ENCODE results near the gene LRP4.

LRP4 gene

DNA sequence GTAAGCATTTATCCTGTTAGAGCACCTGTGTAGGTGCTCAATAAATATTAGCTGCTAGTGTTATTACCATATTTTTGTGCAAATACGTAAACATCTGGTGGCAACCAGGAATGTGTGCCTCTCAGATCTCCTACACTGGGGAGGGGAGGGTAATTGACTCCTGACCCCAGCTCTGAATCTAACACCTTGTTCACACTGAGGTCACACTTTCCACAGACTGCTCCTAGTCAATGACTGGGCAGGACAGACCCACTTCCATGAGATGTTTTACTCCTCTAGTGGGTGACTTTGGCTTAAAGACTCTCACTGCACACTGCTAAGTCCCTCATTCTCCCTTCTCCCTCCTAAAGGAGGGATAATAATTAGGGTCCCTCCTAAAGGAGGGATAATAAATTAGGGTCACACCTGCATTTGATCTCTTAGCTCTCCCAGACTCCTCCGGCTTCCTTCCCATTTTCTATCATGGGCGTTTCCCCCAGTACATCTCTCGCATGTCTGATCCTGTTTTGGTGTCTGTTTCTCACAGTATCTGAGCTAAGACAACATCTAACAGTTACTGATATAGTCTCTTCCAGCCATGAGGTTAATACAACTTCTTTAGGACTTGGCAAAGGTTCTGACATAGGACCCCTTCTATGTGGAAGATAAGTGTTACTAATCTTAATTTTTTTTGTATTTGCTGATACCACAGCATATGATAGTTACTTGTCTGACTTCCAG is 26.2 kb upstream of the LRP4 start:
- Histone ChIP-seq H3K4me1 (ENCODE audit: control insufficient read depth, insufficient read depth, low read length) (peaks cover 14% of the 10 kb centered on the region), H3K27ac (ENCODE audit: extremely low read depth, low read depth, low read length) (no peak overlapping the region), H3K36me3 (ENCODE audit: control insufficient read depth in 2 of 2, insufficient read depth in 1 of 2, low read length in 2 of 2) (peaks cover 0 to 16% of the 10 kb centered on the region in 2 experiments; a peak in 1 of 3 replicates), H3K4me3 (ENCODE audit: low read depth, low read length) (no peak overlapping the region), H3K9me3 (ENCODE audit: control insufficient read depth, insufficient read depth, low read depth, low read length) (no peaks in the 10 kb centered on the region)
- CTCF ChIA-PET, result interaction anchor here (0.8 kb wide), 1 partner anchor 10 kb away, joined by 3 read pairs; no protein-coding TSS in a partner anchor
- TF ChIP-seq, protein P1, sequence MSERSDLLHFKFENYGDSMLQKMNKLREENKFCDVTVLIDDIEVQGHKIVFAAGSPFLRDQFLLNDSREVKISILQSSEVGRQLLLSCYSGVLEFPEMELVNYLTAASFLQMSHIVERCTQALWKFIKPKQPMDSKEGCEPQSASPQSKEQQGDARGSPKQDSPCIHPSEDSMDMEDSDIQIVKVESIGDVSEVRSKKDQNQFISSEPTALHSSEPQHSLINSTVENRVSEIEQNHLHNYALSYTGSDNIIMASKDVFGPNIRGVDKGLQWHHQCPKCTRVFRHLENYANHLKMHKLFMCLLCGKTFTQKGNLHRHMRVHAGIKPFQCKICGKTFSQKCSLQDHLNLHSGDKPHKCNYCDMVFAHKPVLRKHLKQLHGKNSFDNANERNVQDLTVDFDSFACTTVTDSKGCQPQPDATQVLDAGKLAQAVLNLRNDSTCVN (tag by site-specific recombination; optimal IDR thresholded peaks at IDR 0.05), result no peak
- TF ChIP-seq ZNF223 (tag by site-specific recombination; IDR thresholded peaks at IDR 0.05), result no peak
- no peak for TF ChIP-seq HOXC10 (CRISPR knock-in tag; IDR thresholded peaks at IDR 0.05)
- TF ChIP-seq, protein P2, sequence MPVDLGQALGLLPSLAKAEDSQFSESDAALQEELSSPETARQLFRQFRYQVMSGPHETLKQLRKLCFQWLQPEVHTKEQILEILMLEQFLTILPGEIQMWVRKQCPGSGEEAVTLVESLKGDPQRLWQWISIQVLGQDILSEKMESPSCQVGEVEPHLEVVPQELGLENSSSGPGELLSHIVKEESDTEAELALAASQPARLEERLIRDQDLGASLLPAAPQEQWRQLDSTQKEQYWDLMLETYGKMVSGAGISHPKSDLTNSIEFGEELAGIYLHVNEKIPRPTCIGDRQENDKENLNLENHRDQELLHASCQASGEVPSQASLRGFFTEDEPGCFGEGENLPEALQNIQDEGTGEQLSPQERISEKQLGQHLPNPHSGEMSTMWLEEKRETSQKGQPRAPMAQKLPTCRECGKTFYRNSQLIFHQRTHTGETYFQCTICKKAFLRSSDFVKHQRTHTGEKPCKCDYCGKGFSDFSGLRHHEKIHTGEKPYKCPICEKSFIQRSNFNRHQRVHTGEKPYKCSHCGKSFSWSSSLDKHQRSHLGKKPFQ (tag by site-specific recombination; IDR thresholded peaks at IDR 0.05), result peak; percentile 65
- TF ChIP-seq ZNF664 (tag by site-specific recombination; IDR thresholded peaks at IDR 0.05), result peak; percentile 55; the same call in 1 of the 2 replicates
- POLR2A ChIA-PET, result interaction anchor here (0.6 to 1.1 kb wide), 3 partner anchors 8 to 1287 kb away, joined by 3 to 4 read pairs (median 3); partner anchors contain the start of gene CSTPP1

DNA sequence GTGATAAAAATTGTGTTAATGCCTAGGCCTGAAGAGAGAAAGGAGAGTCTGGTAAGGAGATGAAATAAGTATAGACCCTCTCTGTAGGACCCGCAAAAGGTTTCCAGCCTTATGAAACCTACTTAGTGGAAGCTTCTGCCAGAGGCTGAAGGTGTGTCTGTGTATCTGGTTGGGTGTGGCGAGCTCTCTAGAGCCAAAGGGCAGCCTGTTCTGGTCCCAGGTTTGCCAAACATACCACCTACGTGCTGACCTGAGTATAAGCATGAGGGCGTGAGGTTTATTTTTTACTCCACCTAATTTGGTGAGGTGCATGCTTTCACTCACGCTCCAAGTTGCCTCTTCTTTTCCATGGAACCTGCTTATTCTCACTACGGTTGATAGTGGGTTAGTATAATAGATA is 23.8 kb upstream of the LRP4 start:
- Histone ChIP-seq H3K36me3 (ENCODE audit: control insufficient read depth in 2 of 2, insufficient read depth in 1 of 2, low read length in 2 of 2) (peaks cover 0 to 16% of the 10 kb centered on the region in 2 experiments; a peak in 2 of 3 replicates), H3K4me1 (ENCODE audit: control insufficient read depth, insufficient read depth, low read length) (peaks cover 4% of the 10 kb centered on the region; the same call in 1 of the 2 replicates), H3K4me3 (ENCODE audit: low read depth, low read length) (no peak overlapping the region), H3K9me3 (ENCODE audit: control insufficient read depth, insufficient read depth, low read depth, low read length) (no peaks in the 10 kb centered on the region), H3K27ac (ENCODE audit: extremely low read depth, low read depth, low read length) (no peak overlapping the region)
- peak; percentile 22; the same call in 1 of the 2 replicates for TF ChIP-seq KLF1 (tag by site-specific recombination; IDR thresholded peaks at IDR 0.05)
- no peak for TF ChIP-seq SALL2 (tag by site-specific recombination; IDR thresholded peaks at IDR 0.05; ENCODE audit: borderline replicate concordance)
- ChIA-PET POLR2A (no interaction called here), CTCF (interaction anchor here (0.7 to 0.9 kb wide), 3 partner anchors 24 to 214 kb away, joined by 3 to 4 read pairs (median 3); no protein-coding TSS in a partner anchor)

DNA sequence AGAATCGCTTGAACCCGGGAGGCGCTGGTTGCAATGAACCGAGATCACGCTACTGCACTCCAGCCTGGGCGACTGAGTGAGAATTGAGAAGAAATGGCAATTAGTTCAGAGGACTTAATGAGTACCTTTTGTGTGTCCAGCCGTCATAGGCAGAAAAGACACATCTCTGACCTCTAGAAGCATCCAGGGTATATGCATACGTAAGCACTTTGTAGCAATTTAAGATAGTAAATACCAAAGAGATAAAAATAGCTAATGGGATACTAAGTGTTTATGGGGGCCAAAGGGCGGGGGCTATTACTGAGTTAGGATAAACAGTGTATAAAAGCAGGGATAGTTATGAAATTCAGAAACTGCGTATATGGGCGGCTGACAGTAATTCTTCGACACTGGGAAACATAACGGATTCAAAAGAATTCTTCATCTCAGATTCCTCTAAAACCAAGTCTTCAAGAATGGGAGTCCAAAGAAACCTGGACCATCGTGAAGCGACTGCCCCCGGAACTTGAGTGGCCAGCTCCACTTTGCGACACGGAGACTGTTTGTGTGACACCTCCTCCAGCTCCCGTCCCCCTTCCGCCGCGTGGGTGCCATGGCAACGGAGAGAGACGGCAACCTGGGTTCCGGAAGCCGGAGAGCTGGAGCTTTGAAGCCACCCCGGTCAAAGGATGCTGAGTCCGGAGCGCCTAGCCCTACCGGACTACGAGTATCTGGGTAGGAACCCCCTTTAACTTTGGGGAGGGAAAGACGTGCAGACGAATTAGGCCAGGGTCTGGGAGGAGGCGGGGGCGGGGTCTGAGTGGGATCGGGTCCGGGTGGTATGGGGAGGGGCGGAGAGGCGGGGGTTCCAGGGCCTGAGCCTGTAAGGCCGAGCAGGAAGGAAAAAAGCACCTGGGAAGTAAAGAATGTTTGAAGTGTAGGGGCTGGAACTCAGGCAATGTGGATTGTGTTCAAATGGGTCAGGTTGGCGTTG is 18.1 kb upstream of the LRP4 start, which contains the start of gene CSTPP1:
CSTPP1 (plus strand) TSS at position 624 of the 973 bp plus-strand sequence; CDS start at position 669, 45 bp downstream.
- POLR2A ChIA-PET, result interaction anchor here (0.6 to 1.4 kb wide), 11 partner anchors 9 to 313 kb away, joined by 3 to 9 read pairs (median 4); partner anchors contain the start of gene ACP2
- no peak within 1 kb of the TSS for H3K27ac ChIP-seq (ENCODE audit: extremely low read depth, low read depth, low read length)
- CTCF ChIA-PET, result interaction anchor here (0.7 to 1.0 kb wide), 3 partner anchors 46 to 219 kb away, joined by 3 to 4 read pairs (median 3); no protein-coding TSS in a partner anchor
- TF ChIP-seq TRIM28 (IDR thresholded peaks at IDR 0.05; ENCODE audit: borderline replicate concordance, low read length) (peak; percentile 67; the same call in 1 of the 2 replicates), OSR2 (tag by site-specific recombination; IDR thresholded peaks at IDR 0.05) (peak; percentile 75), ZNF658 (tag by site-specific recombination; IDR thresholded peaks at IDR 0.05) (no peak), ZXDB (tag by site-specific recombination; IDR thresholded peaks at IDR 0.05) (peak; percentile 79), SP2 (tag by site-specific recombination; IDR thresholded peaks at IDR 0.05) (peak; percentile 76), ZNF76 (tag by site-specific recombination; IDR thresholded peaks at IDR 0.05; ENCODE audit: borderline replicate concordance, low read depth) (peak; percentile 73), ZNF146 (tag by site-specific recombination; IDR thresholded peaks at IDR 0.05) (no peak), SALL2 (tag by site-specific recombination; IDR thresholded peaks at IDR 0.05; ENCODE audit: borderline replicate concordance) (0 out of 2 replicates have a peak, but pooled peaks have one; percentile 44), ZNF600 (tag by site-specific recombination; IDR thresholded peaks at IDR 0.05) (peak; percentile 46; the same call in 1 of the 2 replicates), ZNF555 (tag by site-specific recombination; conservative IDR thresholded peaks at IDR 0.05) (no peak), ZEB2 (tag by site-specific recombination; IDR thresholded peaks at IDR 0.05) (peak; percentile 82), ZNF24 (tag by site-specific recombination; IDR thresholded peaks at IDR 0.05) (peak; percentile 63; the same call in 1 of the 2 replicates), EGR2 (tag by site-specific recombination; IDR thresholded peaks at IDR 0.05; ENCODE audit: low read depth) (no peak; the same call in 1 of the 2 replicates), ZNF391 (tag by site-specific recombination; IDR thresholded peaks at IDR 0.05; ENCODE audit: borderline replicate concordance, low read depth) (peak; percentile 42; the same call in 1 of the 2 replicates), GLI2 (tag by site-specific recombination; IDR thresholded peaks at IDR 0.05; ENCODE audit: borderline replicate concordance, low read depth) (no peak), ZNF626 (tag by site-specific recombination; IDR thresholded peaks at IDR 0.05) (0 out of 2 replicates have a peak, but pooled peaks have one; percentile 38), ZFP69B (tag by site-specific recombination; IDR thresholded peaks at IDR 0.05) (peak; percentile 60; the same call in 1 of the 2 replicates)
- TF ChIP-seq, protein P3, sequence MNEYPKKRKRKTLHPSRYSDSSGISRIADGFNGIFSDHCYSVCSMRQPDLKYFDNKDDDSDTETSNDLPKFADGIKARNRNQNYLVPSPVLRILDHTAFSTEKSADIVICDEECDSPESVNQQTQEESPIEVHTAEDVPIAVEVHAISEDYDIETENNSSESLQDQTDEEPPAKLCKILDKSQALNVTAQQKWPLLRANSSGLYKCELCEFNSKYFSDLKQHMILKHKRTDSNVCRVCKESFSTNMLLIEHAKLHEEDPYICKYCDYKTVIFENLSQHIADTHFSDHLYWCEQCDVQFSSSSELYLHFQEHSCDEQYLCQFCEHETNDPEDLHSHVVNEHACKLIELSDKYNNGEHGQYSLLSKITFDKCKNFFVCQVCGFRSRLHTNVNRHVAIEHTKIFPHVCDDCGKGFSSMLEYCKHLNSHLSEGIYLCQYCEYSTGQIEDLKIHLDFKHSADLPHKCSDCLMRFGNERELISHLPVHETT (tag by site-specific recombination; IDR thresholded peaks at IDR 0.05), result peak; percentile 71; the same call in 1 of the 2 replicates

More for the DNA sequence above, 18.1 kb upstream of the LRP4 start, which contains the start of gene CSTPP1:
- Histone ChIP-seq H3K9me3 (ENCODE audit: control insufficient read depth, insufficient read depth, low read depth, low read length) (no peaks in the 10 kb centered on the region), H3K36me3 (ENCODE audit: control insufficient read depth in 2 of 2, insufficient read depth in 1 of 2, low read length in 2 of 2) (peaks cover 0 to 5% of the 10 kb centered on the region in 2 experiments; a peak in 2 of 3 replicates), H3K4me1 (ENCODE audit: control insufficient read depth, insufficient read depth, low read length) (no peaks in the 10 kb centered on the region), H3K4me3 (ENCODE audit: low read depth, low read length) (peak within 1 kb of the TSS; percentile 79)

Measured in HEK293 (cell line).